HUES64 (cell line): ENCODE results near the gene SEC14L1.

Source experiments
- H3K27ac ChIP-seq: 2 replicates; pipeline ENCODE4 v1.7.0; 2013; ENCODE audit warnings: low read depth, low read length, inconsistent platforms
- H3K27me3 ChIP-seq: 2 replicates; pipeline ENCODE4 v1.6.1; 2013; ENCODE audit warnings: mild to moderate bottlenecking, low read length; ENCODE audit not compliant: insufficient read depth
- H3K36me3 ChIP-seq: 2 replicates; pipeline ENCODE4 v1.6.1; 2013; ENCODE audit warnings: mild to moderate bottlenecking, low read length; ENCODE audit not compliant: insufficient read depth
- H3K4me1 ChIP-seq: 2 replicates; pipeline ENCODE4 v1.6.1; 2013; ENCODE audit warnings: mild to moderate bottlenecking, low read length, moderate library complexity; ENCODE audit not compliant: insufficient read depth
- H3K4me3 ChIP-seq: 2 replicates; pipeline ENCODE4 v1.5.1; 2013; ENCODE audit warnings: mild to moderate bottlenecking, low read length, moderate library complexity
- H3K9ac ChIP-seq: 2 replicates; pipeline ENCODE4 v1.6.1; 2013; ENCODE audit warnings: mild to moderate bottlenecking, low read depth, low read length
- H3K9me3 ChIP-seq: 2 replicates; pipeline ENCODE4 v1.6.1; 2013; ENCODE audit warnings: low read depth, low read length; ENCODE audit not compliant: insufficient read depth
- WGBS: fragments of 150-250, 120-280 bp; methylation state at CpG from one replicate; pipeline ENCODE4 v1.1.7; 2013; ENCODE audit warnings: missing lambda C conversion rate; 5-methylcytosine and 5-hydroxymethylcytosine counted together

Gene SEC14L1

GRCh38 chr17:77233635-77234334 is 93.0 kb downstream of the SEC14L1 start:
- Histone ChIP-seq H3K9me3 (no peaks in the 10 kb centered on the region), H3K4me3 (no peak overlapping the region), H3K27ac (no peak overlapping the region), H3K36me3 (no peaks in the 10 kb centered on the region), H3K4me1 (no peaks in the 10 kb centered on the region), H3K9ac (no peak overlapping the region), H3K27me3 (no peaks in the 10 kb centered on the region)
- WGBS = 93% methylated on average over 21 of the region's 21 CpGs

- no peaks in the 10 kb centered on the region for H3K36me3 ChIP-seq
- no peak overlapping the region for H3K4me3 ChIP-seq
- H3K9me3 ChIP-seq = no peaks in the 10 kb centered on the region
- WGBS = 87% methylated on average over 9 of the region's 9 CpGs
- no peaks in the 10 kb centered on the region for H3K4me1 ChIP-seq
- no peak overlapping the region for H3K27ac ChIP-seq
- no peak overlapping the region for H3K9ac ChIP-seq
- H3K27me3 ChIP-seq = no peaks in the 10 kb centered on the region
Observed at GRCh38 chr17:77234695-77235094, 93.9 kb downstream of the SEC14L1 start.

- no peaks in the 10 kb centered on the region for H3K4me1 ChIP-seq
- no peak overlapping the region for H3K4me3 ChIP-seq
- H3K27me3 ChIP-seq = no peaks in the 10 kb centered on the region
- no peak overlapping the region for H3K9ac ChIP-seq
- no peaks in the 10 kb centered on the region for H3K36me3 ChIP-seq
- WGBS = 96% methylated on average over 14 of the region's 15 CpGs
- H3K9me3 ChIP-seq = no peaks in the 10 kb centered on the region
- no peak overlapping the region for H3K27ac ChIP-seq
Observed at GRCh38 chr17:77235370-77235941, 94.7 kb downstream of the SEC14L1 start.

GRCh38 chr17:77237232-77238008 is 96.7 kb downstream of the SEC14L1 start:
- WGBS = 91% methylated on average over 12 of the region's 13 CpGs
- no peaks in the 10 kb centered on the region for H3K36me3 ChIP-seq
- no peaks in the 10 kb centered on the region for H3K27me3 ChIP-seq
- no peak overlapping the region for H3K27ac ChIP-seq
- H3K9ac ChIP-seq = no peak overlapping the region
- no peak overlapping the region for H3K4me3 ChIP-seq
- H3K4me1 ChIP-seq = no peaks in the 10 kb centered on the region
- no peaks in the 10 kb centered on the region for H3K9me3 ChIP-seq

- WGBS = 91% methylated on average over 15 of the region's 15 CpGs
- no peaks in the 10 kb centered on the region for H3K27me3 ChIP-seq
- no peaks in the 10 kb centered on the region for H3K9me3 ChIP-seq
- no peak overlapping the region for H3K4me3 ChIP-seq
- no peak overlapping the region for H3K27ac ChIP-seq
- H3K36me3 ChIP-seq = no peaks in the 10 kb centered on the region
- H3K9ac ChIP-seq = no peak overlapping the region
- H3K4me1 ChIP-seq = no peaks in the 10 kb centered on the region
Observed at GRCh38 chr17:77240976-77241375, 100.2 kb downstream of the SEC14L1 start.

GRCh38 chr17:77242118-77242851 is 101.5 kb downstream of the SEC14L1 start:
- Histone ChIP-seq H3K27ac (no peak overlapping the region), H3K4me1 (no peaks in the 10 kb centered on the region), H3K27me3 (peaks cover 2% of the 10 kb centered on the region), H3K9me3 (no peaks in the 10 kb centered on the region), H3K36me3 (no peaks in the 10 kb centered on the region), H3K4me3 (no peak overlapping the region), H3K9ac (no peak overlapping the region)
- WGBS = 84% methylated on average over 23 of the region's 23 CpGs

GRCh38 chr17:77245162-77245926 is 104.6 kb downstream of the SEC14L1 start:
- no peaks in the 10 kb centered on the region for H3K36me3 ChIP-seq

GRCh38 chr17:77246110-77247047 is 105.6 kb downstream of the SEC14L1 start:
- 38% methylated on average over 33 of the region's 34 CpGs for WGBS
- no peak overlapping the region; the same call in 1 of the 2 replicates for H3K9ac ChIP-seq
- H3K27ac ChIP-seq = no peak overlapping the region

More at GRCh38 chr17:77245162-77245926, 104.6 kb downstream of the SEC14L1 start:
- no peak overlapping the region for H3K4me3 ChIP-seq
- H3K9ac ChIP-seq = no peak overlapping the region
- H3K9me3 ChIP-seq = no peaks in the 10 kb centered on the region
- H3K27ac ChIP-seq = no peak overlapping the region
- H3K4me1 ChIP-seq = no peaks in the 10 kb centered on the region
- 82% methylated on average over 18 of the region's 18 CpGs for WGBS
- H3K27me3 ChIP-seq = peaks cover 17% of the 10 kb centered on the region

GRCh38 chr17:77247048-77247541 is 106.3 kb downstream of the SEC14L1 start:
- H3K27ac ChIP-seq = no peak overlapping the region

More at GRCh38 chr17:77246110-77247047, 105.6 kb downstream of the SEC14L1 start:
- Histone ChIP-seq H3K27me3 (peaks cover 17% of the 10 kb centered on the region), H3K4me3 (peak overlapping the region; percentile 74), H3K9me3 (no peaks in the 10 kb centered on the region), H3K36me3 (no peaks in the 10 kb centered on the region), H3K4me1 (no peaks in the 10 kb centered on the region)

More at GRCh38 chr17:77247048-77247541, 106.3 kb downstream of the SEC14L1 start:
- 2% methylated on average over 50 of the region's 51 CpGs for WGBS
- Histone ChIP-seq H3K36me3 (no peaks in the 10 kb centered on the region), H3K9me3 (no peaks in the 10 kb centered on the region), H3K4me1 (no peaks in the 10 kb centered on the region), H3K9ac (peak overlapping the region; percentile 67), H3K4me3 (peak overlapping the region; percentile 74), H3K27me3 (peaks cover 17% of the 10 kb centered on the region)
